ENCODE results near the gene HS3ST2. TPM values are rescaled to one million over a fixed set of nuclear protein-coding genes. Genes with fewer than 3 reads are reported as not detected.

HS3ST2 gene
- total and polyA plus RNA-seq, 2 of the 8 experiments (the other 6 are each of a cell fraction or from before 2014, with no cell fraction given) = 1.7 to 3.7 TPM

DNA sequence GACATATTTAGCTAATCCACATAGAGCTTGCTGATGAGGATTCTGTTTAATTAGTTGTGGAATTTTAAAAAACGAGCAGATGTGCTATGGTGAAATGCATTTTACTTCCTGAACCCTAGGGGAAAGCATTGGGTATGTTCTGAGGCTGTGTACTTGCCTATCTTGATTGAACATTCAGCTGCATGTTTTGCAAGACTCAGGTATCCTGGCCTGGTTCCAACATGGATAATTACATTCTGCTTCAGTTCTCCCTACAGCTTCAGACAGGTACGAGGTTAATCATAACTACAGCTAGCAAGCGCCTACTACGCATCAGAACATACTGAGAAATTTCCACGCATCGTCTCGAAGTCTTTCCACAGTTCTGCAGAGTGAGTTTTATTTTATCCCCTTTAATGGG is 77.0 kb downstream of the HS3ST2 start:
- Histone ChIP-seq H2AFZ (ENCODE audit: low read length) (no peak overlapping the region), H4K91ac (replicated peaks; ENCODE audit: insufficient read length, low read length) (no peak overlapping the region), H4K20me1 (replicated peaks in 1 of 2; ENCODE audit: control insufficient read depth in 1 of 2, insufficient read depth in 2 of 2, low read length in 2 of 2) (no peaks in the 10 kb centered on the region), H3K56ac (replicated peaks; ENCODE audit: insufficient read length, low read depth, low read length) (no peak overlapping the region), H3K14ac (ENCODE audit: insufficient read length) (no peak overlapping the region), H2BK20ac (ENCODE audit: low read length) (no peak overlapping the region), H2BK15ac (ENCODE audit: low read length) (no peak overlapping the region), H3K79me1 (ENCODE audit: low read depth, low read length) (no peaks in the 10 kb centered on the region), H3K36me3 (ENCODE audit: control insufficient read depth in 2 of 4, insufficient read depth in 4 of 4, low read length in 3 of 4) (no peaks in the 10 kb centered on the region), H3K18ac (ENCODE audit: extremely low read depth, low read length) (no peak overlapping the region), H3K23ac (ENCODE audit: insufficient read length) (no peak overlapping the region), H2AK5ac (ENCODE audit: low read depth, low read length) (no peak overlapping the region), H3K4me2 (ENCODE audit: insufficient read depth in 1 of 2, low read depth in 2 of 2, low read length in 2 of 2) (no peak overlapping the region), H3K79me2 (ENCODE audit: control insufficient read depth in 1 of 2, insufficient read depth in 2 of 2, low read length in 2 of 2) (no peaks in the 10 kb centered on the region), H3K4me1 (replicated peaks in 1 of 4; ENCODE audit: control insufficient read depth in 3 of 4, insufficient read depth in 4 of 4, low read length in 3 of 4) (no peaks in the 10 kb centered on the region; a peak in 1 of 7 replicates), H3K27me3 (replicated peaks in 1 of 4; ENCODE audit: control insufficient read depth in 3 of 4, extremely low read depth in 1 of 4, insufficient read depth in 3 of 4, low read length in 3 of 4) (no peaks in the 10 kb centered on the region), H2BK12ac (ENCODE audit: low read depth, low read length) (no peak overlapping the region), H3K4ac (replicated peaks; ENCODE audit: insufficient read length, low read depth, low read length) (no peak overlapping the region), H3K9ac (replicated peaks in 1 of 4; ENCODE audit: extremely low read depth in 1 of 4, low read depth in 3 of 4, low read length in 3 of 4) (no peak overlapping the region), H3K27ac (ENCODE audit: low read depth, low read length) (no peak overlapping the region), H3K23me2 (ENCODE audit: low read depth, low read length) (no peaks in the 10 kb centered on the region), H3K4me3 (ENCODE audit: extremely low read depth in 1 of 4, insufficient read depth in 2 of 4, low read depth in 3 of 4, low read length in 4 of 4) (no peak overlapping the region), H3K9me3 (ENCODE audit: insufficient read depth in 2 of 2, low read depth in 1 of 2, low read length in 1 of 2) (no peaks in the 10 kb centered on the region), H2BK120ac (replicated peaks; ENCODE audit: low read depth, low read length) (no peak overlapping the region), H4K8ac (ENCODE audit: extremely low read depth, insufficient read depth, low read length) (no peak overlapping the region), H2BK5ac (ENCODE audit: low read depth, low read length) (no peak overlapping the region), H4K5ac (ENCODE audit: insufficient read length, low read depth, low read length) (no peak overlapping the region)
- DNase-seq (ENCODE audit: low read depth in 1 of 2, low spot score in 2 of 2) = no peak
- no peak for TF ChIP-seq SIRT6 (IDR thresholded peaks at IDR 0.05; ENCODE audit: low read length)
- no peak for TF ChIP-seq EZH2 (IDR thresholded peaks at IDR 0.05; ENCODE audit: low read depth, low read length, severe bottlenecking)
- TF ChIP-seq POLR2AphosphoS5 (IDR thresholded peaks at IDR 0.05; ENCODE audit: low read depth, low read length) = no peak
- TF ChIP-seq SIN3A (conservative IDR thresholded peaks at IDR 0.05 in 1 of 2, IDR thresholded peaks at IDR 0.05 in 1 of 2; ENCODE audit: low read depth in 1 of 2, low read length in 2 of 2) = no peak
- no peak for TF ChIP-seq HDAC2 (IDR thresholded peaks at IDR 0.05; ENCODE audit: borderline replicate concordance in 1 of 2, low read depth in 2 of 2, low read length in 2 of 2)
- TF ChIP-seq MAFK (IDR thresholded peaks at IDR 0.05; ENCODE audit: low read depth, low read length) = no peak
- no peak for TF ChIP-seq KDM1A (IDR thresholded peaks at IDR 0.05; ENCODE audit: borderline replicate concordance, low read length)
- TF ChIP-seq EGR1 (IDR thresholded peaks at IDR 0.05; ENCODE audit: borderline replicate concordance, low read depth, low read length) = no peak
- no peak for TF ChIP-seq CTBP2 (IDR thresholded peaks at IDR 0.05; ENCODE audit: borderline replicate concordance, insufficient read depth, insufficient read length, low read length)
- CTCF ChIA-PET (ENCODE audit: partially characterized antibody) = interaction anchor here (0.7 to 2.5 kb wide), 8 partner anchors 8 to 251 kb away, joined by 3 to 12 read pairs (median 4); no protein-coding TSS in a partner anchor
- POLR2A ChIA-PET (ENCODE audit: partially characterized antibody) = no interaction called here
- 83% methylated on average over 7 of the region's 7 CpGs; no CpG with 5 or more reads in 1 of the 2 experiments for WGBS, 2 experiments (ENCODE audit: extremely low coverage in 1 of 2, insufficient coverage in 1 of 2, insufficient read length in 1 of 2, insufficient replicate concordance in 2 of 2, low coverage in 1 of 2, low lambda C conversion rate in 2 of 2, missing lambda C conversion rate in 1 of 2)
- no peak for FAIRE-seq
